Measurements from ENCODE around the gene RBM46.

GRCh38 chr4:154822775-154823174, 41.7 kb downstream of the RBM46 start:
- TF ChIP-seq CTCF (IDR thresholded peaks at IDR 0.05) (no peak), POLR2A (IDR thresholded peaks at IDR 0.05) (no peak), EP300 (IDR thresholded peaks at IDR 0.05) (no peak)
